GM19467 (cell line): ENCODE data around the gene SLC10A3.

Experiments used
- ATAC-seq: cut with Tn5 transposase; IDR thresholded peaks from one replicate; pipeline ENCODE4 v1.9.1; 2021; ENCODE audit warnings: mild to moderate bottlenecking, moderate library complexity; ENCODE audit not compliant: unreplicated experiment

Gene SLC10A3, protein sequence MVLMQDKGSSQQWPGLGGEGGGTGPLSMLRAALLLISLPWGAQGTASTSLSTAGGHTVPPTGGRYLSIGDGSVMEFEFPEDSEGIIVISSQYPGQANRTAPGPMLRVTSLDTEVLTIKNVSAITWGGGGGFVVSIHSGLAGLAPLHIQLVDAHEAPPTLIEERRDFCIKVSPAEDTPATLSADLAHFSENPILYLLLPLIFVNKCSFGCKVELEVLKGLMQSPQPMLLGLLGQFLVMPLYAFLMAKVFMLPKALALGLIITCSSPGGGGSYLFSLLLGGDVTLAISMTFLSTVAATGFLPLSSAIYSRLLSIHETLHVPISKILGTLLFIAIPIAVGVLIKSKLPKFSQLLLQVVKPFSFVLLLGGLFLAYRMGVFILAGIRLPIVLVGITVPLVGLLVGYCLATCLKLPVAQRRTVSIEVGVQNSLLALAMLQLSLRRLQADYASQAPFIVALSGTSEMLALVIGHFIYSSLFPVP

DNA sequence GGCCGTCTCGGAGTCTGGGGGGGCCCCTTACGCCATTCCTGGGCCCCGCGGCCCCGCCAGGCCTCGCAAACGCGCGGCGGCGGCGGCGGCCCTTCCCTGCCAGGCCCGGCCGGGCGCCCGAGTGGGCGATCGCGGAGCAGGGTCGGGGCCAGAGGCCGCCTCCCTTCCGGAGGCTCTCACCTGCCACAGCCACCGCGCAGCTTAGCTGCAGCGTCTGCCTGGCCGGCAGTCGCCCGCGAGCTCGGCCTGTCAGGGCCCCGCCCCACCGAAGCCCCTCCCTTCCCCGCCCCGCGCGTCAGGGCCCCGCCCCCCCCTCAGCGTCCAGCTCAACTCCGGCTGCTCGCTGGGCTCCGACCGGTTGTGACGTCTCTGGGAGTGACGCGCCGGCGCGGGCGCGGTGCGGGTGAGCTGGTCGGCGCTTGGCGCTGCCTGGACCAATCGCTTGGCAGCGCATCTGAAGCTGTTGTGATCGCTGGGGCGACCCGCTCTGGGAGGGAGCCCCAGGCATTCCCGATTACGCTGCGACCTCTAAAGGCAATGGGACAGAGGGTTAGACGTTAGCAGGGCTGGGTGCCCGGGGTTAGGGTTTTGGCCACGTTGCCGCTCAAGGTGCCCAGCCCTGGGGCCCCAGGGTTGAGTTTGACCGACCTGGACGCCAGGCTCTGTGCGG lies at the start of gene SLC10A3:
TSS of gene SLC10A3 (minus strand) at position 216 of the 670 bp plus-strand sequence. CDS start 1,689 bp downstream, outside the sequence.
- peak; percentile 84 for ATAC-seq

DNA sequence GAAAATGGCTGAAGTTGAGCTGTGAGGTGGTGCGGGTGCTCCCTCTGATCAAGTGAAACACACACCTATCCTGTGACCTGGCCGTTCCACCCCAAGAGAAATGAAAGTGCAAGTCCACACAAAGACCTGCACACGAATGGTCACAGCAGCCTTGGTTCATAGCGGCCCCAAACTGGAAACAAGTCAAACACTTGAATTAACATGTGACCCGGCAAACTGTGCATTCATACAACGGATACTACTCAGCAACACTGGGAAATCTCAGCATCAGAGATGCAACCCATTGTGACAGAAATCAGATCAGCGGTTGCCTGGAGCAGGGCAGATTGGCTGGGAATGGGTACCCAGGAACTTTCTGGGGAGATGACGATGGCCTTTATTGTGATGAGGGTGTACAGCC lies 48.6 kb upstream of the SLC10A3 start:
- ATAC-seq: no peak

DNA sequence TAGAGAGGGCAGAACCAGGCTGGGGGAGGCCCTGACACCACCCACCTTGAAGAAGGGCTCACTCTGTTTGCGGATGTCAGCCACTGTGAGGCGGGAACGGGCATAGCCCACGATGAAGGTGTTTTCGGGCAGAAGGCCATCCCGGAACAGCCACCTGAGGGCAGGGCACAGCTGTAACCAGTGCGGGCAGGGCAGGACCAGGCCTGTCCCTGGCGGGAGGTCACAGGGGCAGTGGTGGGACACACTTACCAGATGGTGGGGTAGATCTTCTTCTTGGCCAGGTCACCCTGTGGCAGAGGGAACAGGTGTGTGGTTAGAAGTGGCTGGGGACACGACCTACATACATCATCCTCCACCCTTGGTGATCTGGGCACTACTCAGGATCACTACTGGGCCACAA lies 45.5 kb upstream of the SLC10A3 start:
- no peak for ATAC-seq

DNA sequence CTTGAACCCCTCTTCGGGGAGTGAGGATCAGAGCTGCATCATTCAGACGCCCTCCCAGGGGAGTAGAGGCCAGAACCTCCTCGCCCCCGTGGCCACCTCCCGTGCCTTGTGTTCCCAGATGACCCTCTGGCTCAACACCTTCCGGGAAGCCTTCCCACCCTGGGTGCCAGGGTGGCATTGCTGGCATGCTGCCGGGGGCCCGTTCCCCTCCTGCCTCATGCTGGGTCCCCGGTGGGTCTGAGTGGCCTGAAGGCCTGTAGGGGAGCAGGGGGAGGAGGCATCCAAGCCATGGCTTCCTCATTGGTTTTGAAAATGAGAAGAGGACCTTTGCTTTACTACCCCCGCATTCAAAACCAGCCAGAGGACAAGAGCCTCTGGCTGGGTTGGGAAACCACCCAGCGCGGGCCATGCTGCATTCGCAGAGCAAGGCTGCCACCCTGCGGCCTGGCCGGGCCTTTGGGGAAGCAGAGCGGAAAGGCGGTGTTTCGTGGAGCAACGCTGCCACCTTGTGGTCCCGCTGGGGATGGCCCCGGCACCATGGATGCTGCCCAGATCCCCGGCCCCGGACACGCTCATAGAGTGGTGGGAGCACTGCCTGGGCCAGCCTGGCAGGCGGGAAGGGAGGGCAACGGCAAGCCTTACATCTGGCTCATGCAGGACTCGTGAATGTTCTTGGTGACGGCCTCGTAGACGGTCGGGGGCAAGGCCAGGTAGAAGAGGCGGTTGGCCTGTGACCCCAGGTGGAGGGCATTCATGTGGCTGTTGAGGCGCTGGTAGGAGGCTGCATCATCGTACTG lies 44.3 kb upstream of the SLC10A3 start:
- ATAC-seq: peak; percentile 83

DNA sequence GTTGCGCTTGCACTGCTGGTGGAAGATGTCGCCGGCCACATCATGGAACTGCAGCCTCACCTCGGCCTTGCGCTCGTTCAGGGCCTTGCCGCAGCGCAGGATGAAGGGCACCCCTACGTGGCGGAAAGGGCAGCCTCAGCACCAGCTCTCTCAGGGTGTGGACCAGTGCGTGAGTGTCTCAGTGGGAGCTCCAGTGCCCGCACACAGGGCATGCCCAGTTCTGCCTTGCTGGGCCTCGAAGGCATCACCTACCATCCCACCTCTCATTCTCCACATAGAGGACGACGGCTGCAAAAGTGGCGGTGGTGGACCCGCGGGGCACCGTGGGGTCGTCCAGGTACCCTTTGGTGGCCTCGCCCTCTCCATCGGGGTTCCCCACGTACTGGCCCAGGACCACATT lies 42.3 kb upstream of the SLC10A3 start:
- no peak for ATAC-seq

DNA sequence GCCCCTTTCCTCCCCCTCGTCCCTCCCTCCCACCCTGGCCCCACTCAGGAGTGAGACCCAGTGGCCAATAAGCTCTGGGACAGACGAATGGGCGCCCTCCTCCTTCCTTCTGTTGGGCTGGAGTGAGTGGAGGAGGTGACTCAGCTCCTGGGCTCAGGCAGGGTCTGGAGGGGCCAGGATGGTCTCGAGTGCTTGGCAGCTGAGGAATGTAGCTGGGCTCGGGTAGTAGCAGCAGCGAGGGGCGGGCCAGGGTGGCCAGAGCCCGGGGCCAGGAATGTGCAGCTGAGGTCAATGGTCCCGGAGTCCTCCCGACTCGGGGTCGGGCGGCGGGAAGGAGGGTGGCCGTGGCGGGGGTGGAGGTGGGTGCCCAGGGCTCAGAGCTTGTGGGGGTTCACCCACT lies 41.2 kb upstream of the SLC10A3 start:
- ATAC-seq: no peak

DNA sequence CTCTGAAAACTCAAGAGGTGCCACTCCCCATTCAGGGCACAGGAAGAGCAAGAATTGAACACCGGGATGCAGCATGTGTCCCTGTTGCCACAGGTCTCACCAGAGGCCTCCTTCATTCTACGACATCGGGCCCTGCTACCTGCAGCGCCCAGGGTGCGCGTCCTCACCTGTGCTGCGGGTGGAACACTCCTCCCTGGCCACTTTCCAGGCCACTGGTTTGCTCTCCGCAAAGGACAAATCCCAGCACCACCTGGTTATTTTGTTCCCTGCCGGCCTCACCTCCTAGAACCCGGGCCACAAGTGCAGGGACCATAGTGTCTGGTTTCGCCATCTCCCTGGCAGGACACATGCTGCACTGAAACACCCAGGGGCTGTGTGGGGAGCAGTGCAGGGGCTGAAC lies 39.9 kb upstream of the SLC10A3 start:
- no peak for ATAC-seq

DNA sequence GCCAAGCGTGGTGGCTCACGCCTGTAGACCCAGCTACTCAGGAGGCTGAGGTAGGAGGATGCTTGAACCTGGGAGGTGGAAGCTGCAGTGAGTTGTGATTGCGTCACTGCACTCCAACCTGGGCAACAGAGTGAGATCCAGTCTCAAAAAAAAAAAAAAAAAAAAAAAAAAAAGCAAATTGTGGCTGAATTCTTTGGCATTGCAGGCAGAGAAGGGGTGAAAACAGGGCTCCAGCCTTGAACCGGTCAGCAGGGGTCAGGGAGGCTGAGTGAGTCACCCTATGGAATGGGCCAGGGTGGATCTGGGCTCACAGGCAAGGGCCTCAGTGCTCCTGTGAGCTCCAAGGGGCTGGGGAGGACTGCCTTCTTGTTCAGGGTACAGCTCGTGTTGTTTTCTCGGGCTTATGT lies 38.8 kb upstream of the SLC10A3 start:
- no peak for ATAC-seq

DNA sequence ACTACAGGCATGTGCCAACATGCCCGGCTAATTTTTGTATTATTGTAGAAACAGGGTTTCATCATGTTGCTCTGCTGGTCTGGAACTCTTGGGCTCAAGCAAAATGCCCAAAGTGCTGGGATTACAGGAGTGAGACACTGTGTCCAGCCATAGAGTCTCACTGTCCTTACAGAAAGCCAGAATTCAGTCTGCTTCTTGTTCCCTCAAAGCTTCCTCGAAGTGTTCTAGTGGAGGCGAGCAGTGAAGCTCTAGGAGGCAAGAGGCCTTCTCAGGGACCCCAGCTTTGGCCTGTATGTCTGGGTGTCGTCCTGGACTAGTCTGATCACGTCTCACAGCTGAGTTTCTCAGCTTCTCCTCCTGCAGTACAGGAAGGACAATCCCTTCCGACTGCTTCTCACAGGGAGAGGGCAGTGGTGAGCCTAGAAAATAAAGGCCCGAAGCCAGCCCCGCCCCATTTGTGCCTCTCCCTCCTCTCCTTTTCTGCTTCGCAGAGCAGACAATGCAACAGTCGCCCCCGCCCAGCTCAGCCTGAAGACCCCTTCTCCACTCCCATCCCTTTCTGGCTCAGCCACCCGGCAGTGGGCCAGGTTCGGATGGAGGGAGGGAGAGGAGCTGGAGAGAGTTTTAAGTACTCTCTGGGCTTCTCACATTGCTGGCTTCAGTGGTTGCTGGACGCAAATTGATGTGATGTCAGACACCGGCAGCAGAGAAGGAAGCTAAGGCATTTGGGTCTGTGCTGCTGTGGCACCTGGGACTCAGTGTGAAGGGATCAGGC lies 36.7 kb upstream of the SLC10A3 start:
- no peak for ATAC-seq

DNA sequence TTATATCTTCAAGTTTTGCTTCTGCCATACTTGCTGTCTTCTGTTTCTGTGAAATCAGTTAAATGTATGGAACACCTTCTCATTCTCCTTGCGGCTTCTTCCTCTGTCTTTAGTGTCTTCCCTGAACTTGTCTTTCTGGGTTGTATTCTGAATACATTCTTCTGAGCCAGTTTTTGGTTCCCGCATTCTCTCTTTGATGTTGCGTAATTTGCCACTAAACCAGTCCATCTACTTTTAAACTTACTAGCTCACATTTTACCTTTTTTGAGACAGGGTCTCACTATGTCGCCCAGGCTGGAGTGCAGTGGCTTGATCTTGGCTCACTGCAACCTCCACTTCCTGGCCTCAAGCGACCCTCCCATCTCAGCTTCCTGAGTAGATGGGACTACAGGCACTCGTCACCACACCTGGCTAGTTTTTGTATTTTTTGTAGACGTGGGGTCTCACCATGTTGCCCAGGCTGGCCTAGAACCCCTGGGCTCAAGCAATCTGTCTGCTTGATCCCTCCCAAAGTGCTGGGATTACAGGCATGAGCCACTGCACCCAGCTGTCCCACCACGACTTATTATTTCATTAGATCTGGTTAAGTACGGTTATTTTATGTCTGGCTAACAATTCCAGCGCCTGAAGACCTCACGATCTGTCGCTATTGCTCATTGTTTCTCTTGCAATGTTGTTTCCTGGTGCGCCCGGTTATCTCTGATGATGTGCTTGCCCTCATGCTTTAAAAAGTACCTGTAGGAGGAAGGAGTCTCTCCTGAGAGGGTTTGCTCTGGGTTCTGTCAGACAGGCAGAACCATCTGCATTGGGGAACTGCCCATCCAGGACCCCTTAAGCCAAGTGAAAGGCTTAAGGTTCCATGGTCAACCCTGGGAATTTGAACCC lies 35.4 kb upstream of the SLC10A3 start:
- ATAC-seq: no peak

DNA sequence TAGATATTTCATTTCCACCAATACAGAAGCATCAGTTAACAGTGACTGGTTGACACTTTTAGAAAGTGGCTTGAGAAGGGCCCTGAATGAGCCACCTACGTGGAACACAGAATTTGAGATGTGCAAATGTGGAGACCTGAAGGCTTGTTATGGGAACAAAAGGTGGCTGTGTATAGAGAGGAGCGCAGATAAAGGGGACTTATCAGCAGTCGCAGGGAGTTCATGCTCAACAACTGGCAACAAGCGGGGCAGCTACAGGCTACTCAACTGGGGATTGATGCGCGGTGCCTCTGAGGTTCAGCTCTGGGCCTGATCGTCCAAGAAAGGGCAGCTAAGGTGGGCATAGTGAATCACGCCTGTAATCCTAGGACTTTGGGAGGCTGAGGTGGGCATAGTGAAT lies 29.0 kb upstream of the SLC10A3 start:
- ATAC-seq: no peak

DNA sequence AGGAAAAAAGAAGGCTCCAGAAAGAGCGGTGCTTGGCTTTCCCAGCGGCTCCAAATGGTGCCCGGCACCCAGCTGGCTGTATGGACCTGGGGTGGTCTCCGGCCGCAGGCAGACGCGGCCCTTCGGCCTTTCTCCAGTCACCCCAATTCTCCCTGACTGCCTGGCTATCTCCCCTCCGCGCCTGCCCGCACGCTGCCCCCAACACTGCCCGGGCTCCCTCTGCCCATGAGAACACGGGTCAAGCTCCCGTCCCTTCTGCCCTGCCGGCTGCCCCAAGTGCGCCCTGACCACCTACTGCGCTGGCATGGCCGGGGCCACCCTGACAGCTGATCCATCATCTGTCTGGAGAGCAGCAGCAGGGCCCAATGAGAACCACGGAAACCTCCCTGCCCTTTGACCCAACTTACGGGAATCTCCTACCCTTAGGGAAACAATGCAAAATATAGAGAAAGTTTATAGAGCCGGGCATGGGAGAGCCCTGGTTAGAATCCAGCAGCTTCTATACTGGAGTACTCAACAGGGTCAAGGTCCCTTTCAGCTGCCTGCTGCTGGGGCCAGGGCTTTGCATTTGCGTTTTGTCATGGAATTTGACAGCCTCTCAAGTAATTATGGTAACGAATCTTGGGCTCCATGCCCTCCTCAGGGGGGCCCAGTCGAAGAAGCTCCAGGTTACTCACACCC lies 26.8 kb upstream of the SLC10A3 start:
- no peak for ATAC-seq

DNA sequence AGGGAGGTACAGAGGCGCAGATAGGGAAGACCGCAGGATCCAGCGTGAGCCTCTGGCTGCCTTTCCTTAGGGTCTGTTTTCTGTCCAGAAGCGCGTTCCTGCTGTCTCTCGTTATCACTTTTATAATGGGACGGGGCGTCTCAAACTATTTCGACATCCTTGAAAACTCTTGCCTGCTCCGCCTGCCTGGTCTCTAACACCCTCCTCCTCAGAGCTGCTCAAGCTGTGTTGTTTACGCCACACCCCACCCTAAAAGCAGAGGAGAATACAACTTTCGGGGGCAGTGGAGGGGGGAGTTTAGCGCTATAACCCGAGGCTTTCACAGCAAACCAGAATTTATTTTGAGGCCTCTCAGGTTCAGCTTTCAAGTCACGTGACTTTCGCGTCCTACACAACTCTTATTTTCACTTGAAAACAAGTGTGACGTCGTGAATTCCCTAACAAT lies 26.2 kb upstream of the SLC10A3 start:
- no peak for ATAC-seq

DNA sequence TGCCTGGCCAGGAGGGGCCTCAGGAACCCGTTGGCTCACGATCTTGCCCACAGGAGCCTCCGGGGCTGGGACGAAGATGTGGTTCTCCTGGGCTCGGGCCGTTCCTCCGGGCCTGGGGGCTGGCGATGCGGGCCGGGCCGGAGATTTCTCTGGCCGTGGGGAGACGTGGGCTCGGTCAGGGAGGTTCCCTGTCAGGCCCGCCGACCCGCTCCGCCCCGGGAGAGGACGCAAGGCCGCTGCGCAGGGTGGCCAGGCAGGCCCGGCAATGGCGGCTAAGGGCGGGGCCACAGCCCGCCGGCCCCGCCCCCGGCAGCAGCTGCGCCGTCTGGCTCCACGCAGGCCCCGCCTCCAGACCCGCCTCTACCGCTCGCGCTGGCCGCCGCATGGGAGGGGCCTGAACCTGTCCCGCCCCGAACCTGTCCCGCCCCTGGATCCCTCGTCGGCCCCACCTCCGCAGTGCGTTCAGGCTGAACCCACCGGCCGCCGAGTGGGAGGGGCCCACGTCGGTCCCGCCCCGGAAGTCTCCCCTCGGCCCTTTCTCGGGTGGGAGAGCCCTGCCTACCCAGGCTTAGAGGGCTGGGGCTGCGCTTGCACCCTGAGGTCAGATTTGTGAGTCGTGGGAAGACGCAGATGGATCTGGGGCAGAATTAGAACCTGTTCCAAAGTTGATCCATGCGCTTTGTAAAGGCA lies 25.7 kb upstream of the SLC10A3 start, which contains the start of gene FAM3A:
TSS of gene FAM3A (minus strand) at position 267 of the 690 bp plus-strand sequence. CDS start 460 bp downstream, outside the sequence.
- peak; percentile 87 for ATAC-seq

DNA sequence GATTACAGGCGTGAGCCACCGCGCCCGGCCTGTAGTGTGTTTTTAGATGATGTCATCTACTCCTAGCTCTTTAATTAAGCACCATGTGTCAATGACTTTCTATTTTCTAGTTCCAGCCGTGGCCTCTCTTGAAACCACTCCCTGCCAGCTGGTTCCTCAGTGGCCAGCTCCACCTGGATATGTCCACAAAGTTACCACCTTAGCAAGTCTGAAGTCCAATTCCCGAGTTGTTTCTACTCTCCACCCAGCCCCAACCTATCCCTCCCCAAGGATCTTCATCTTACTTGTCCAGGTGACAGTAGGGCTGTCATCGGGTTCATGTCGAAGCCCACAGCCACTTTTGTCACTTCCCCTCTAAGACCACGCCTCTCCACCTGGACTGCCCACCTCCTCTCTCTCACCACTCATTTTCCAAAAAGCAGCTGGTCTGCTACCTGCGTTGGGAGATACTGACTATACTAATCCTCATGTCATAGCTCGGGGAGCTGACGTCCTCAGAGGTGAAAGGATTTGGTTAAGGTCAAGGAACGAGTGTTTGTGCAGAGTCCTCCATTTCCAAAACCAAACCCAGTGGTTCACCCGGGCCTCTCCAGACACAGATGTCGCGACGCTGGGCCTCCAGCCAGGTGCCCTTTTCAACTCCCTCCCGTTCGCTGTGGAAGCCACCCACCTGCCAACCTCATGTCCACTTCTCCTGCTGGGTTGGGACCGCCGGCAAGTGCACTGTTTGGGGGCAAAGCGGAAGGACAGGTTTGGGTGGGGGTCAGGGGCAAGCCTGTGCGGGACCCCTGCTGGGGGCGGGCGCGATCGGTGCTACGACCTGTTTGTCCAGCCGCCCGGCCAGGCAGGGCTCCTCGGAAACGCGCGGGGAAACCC lies 24.9 kb upstream of the SLC10A3 start:
- no peak for ATAC-seq

DNA sequence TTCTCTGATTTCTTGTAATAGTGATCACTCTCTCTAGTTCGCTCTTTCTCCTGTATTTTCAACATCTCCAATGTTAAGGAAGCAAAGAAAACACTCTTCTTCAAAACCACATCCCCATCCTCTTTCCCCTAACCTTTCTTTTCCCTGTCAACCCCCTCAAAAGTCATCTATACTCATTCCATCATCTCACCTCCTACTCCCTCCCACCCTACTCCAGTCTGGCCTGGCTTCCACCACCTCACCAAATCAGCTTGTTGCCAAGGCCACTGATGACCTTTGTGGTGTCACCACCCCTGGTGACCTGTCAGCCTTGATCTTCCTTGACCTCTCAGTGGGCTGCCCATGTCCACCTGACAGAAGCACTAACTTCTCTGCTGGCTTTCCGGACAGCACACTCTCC lies 23.3 kb upstream of the SLC10A3 start:
- no peak for ATAC-seq

DNA sequence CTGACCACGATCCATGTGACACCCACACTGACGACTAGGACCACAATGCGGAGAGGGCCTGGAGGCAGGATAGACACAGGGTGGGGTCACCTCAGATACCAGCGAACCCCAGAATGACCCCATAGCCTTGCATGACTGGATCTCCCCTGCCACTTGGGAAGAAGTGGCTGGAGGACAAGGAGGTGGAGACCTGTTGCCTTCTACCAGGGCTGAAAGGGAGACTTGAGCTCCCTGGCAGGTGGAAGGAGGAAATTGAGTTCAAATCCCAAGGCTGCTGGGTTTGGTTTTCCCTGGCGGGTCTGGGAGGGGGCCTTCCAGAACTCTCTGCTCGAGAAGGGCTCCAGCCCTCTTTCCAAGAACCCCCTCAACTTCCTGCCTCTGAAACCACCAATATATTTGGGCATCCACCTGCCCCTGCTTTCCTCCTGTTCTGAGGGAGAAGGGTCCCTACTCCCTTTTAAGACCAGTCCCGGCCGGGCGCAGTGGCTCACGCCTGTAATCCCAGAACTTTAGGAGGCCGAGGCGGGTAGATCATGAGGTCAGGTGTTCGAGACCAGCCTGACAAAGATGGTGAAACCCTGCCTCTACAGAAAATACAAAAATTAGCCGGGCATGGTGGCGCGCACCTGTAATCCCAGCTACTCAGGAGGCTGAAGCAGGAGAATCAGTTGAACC lies 22.6 kb upstream of the SLC10A3 start:
- ATAC-seq: no peak
